GM19463 (cell line): ENCODE results near the gene LCORL.
"Not testable (repeated sequence)": the region's sequence is repeated elsewhere in the genome, so short reads cannot be mapped to it uniquely, and the experiment has no call there.

ENCODE experiments used
- ATAC-seq: cut with Tn5 transposase; IDR thresholded peaks from one replicate; pipeline ENCODE4 v1.9.1; 2021; ENCODE audit warnings: mild to moderate bottlenecking, moderate library complexity; ENCODE audit not compliant: unreplicated experiment

The LCORL gene

DNA sequence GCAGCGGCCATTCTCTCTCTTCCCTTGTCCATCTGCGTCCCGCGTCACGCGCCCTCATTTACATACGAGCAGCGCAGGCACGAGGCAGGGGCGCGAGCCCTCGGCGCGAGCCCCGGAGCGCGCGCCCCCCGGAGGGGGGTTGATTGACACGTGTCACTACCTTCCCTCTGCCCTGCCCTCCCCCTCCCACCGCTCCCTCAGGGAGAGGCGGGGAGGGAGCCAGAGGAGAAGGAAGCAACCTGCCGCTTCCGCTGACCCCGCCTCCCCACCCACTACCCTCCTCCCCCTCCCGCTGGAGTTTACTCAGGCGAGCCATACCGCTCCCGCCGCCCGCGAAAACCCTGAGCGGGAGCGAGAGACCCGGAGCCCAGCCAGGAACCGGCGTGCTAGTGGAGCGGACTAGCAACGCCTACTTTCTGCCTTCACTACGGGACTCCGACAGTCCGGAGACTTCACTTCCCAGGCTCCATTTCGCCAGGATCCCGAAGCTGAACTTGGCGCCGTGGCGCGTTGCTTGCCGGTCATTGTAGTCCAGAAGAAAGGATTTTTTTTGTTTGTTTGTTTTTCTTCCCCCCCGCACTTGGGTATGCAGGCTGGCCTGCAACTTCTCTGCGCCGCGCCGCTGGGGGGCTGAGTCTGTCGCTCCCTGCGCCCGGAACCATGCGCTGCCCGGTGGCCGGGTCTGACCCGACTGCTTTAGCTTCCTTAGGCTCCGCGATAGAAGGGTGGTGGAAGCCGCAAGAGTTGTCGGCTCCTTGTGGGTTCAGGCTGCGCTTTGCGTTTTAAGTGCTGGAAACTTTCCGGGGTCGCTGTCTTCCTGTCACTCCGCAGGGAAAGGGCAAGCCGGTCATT is at the start of gene LCORL:
LCORL (minus strand) TSS at position 36 of the 852 bp plus-strand sequence; CDS start at position 32, 4 bp downstream.
- ATAC-seq: peak; percentile 65

DNA sequence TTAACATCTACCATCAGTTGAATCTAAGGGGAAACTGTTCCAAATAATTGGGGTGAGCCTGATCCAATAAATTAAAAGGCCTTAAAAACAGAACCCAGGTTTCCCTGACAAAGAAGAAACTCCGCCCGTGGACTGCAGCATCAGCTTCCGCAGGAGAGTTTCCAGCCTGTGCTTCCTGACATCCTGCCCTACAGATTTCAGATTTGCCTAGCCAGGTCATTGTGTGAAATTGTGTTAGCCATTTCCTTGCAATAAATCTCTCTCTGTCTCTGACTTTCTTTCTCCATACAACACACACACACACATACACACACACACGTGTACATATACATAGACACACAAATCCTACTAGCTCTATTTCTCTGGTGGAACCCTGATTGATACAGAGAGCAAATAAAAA is 48.3 kb upstream of the LCORL start:
- no peak for ATAC-seq

DNA sequence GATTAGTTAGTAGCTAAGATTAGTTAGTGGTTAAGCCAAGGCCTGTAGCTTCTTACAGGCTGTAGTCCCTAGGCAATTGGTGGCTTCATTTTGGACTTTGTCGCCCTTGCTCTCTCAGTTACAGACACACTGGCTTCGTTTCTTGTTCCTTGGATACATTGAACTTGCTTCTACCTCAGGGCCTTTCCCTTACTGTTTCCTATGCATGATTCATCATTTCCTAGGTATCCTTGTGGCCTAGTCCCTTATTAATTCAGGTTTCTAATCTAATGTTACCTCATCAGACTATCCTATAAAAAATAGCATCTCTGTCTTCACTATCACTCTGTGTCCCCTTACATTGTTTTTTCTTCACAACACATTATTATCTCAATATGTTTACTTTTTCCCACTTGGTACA is 45.5 kb upstream of the LCORL start:
- ATAC-seq: no peak

DNA sequence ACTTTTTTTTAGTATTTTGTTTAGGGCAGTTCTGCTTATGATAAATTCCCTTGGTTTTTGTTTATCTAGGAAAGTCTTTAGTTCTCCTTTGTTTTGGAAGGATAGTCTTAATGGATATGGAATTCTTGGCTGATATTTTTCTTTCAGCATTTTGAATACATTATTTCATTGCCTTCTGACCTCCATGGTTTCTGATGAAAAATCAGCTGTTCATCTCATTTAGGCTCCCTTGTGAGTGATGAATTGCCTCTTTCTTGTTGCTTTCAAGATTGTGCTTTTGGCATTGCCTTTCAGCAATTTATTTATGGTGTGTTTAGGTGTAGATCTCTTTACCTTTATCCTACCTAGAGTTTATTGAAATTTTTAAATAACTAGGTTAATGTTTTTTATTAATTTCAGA is 41.5 kb upstream of the LCORL start:
- ATAC-seq: no peak

DNA sequence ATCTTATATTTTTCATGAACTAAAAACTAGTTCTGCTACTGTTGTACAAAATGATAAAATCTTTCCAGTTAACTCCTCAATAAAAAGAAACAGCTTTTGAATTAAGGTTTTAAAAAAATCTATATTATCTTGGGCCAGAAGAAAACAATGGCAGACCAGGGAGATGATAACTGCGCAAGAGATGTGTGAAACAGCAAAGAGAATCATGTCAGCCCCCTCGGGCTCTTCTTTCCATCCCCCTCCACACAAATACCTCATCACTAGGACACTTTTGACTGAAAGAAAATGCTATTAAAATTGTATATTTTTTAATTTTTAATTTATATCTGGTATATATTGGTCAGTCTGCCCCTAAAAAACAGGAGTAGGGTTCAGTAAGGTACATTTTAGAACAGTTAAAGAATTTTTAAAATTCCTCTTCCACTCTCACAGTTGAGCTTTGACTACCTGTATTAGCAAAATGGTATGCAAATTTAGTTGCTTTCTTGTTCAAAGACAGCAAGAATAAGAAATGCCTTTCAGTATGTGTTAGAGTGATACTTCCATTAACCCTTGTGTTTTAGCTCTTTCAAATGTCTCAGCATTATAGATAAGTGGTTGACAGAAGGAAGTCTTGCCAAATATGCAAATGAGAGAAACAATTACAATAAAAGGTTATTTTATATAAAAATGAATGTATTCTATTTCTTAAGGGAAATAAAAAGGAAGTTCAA is 36.4 kb upstream of the LCORL start:
- peak; percentile 57 for ATAC-seq

DNA sequence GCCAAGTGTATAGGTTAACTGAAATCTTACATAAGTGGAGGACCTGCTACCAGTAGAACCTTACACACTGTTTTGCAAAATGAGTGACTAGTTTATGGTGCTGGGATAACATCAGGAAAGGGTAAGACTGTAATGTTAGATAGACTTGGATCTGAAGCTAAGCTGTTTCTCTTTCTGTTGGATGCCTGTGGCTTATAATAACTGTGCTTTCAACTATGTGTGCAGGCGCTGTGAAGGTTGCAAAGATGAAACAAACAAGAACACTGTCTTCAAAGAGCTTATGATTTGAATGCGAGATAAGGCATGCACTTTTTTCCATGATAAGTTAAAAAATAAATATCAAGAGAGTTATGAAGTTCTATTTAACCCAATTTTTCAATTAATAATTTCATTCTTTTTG is 34.5 kb upstream of the LCORL start:
- no peak for ATAC-seq

DNA sequence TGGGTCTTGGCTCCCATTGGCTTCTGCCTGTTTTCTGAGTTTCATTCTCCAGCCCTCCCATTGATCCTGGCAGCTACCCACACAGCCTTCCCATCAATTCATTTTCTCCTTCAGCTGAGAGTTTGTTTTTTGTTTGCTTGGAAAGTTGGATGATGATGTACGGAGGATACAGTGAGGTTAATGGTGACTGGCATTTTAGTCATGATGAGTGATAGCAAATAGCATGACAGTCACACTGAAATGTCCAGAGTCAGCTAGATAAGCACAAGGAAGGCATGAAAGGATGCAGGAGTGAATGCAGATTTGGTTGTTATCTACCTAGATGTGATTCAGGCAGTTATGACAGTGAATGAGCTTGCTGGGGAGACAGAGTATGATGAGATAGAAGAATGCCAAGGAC is 30.6 kb upstream of the LCORL start:
- no peak for ATAC-seq

DNA sequence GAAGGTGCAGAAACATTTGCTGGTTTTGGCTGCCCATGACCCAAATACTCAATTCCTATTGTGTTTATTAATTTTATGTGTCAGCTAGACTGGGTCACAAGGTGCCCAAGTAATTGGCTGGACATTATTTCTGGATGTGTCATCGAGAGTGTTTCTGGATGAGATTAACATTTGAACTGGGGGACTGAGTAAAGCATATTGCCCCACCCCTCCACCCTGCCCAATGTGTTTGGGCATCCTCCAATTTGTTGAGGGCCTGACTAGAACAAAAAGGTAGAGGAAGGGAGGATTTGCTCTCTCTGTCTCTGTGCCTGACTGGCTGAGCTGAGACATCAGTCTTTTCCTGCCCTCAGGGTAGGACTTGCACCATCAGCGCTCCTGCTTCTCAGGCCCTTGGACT is 29.7 kb upstream of the LCORL start:
- no peak for ATAC-seq

DNA sequence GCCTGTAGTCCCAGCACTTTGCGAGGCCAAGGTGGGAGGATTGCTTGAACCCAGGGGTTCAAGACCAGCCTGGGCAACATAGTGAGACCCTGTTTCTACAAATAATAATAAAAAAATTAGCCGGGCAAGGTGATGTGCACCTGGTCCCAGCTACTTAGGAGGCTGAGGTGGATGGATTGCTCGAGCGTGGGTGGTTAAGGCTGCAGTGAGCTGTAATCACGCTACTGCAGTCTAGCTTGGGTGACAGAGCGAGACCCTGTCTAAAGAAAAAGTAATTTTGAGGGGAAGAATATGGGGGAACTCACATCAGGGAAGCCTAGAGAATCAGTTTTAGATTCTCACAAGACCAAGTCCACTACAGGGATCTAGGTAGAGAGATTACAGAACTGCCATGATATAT is 28.9 kb upstream of the LCORL start:
- no peak for ATAC-seq

DNA sequence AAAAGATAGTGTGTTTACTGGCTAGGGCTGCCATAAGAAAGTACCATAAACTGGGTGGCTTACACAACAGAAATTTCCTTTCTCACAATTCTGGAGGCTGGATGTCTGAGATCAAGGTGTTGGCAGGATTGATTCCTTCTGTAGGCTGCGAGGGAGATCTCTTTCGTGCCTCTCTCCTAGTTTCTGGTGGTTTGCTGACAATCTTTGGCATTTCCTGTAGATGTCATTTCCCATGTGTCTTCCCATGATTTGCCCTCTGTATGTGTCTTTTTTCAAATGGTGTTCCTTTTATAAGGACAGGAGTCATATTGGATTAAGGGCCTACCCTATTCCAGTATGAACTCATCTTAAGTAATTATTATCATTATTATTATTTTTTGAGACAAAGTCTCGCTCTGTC is 27.9 kb upstream of the LCORL start:
- ATAC-seq: no peak

DNA sequence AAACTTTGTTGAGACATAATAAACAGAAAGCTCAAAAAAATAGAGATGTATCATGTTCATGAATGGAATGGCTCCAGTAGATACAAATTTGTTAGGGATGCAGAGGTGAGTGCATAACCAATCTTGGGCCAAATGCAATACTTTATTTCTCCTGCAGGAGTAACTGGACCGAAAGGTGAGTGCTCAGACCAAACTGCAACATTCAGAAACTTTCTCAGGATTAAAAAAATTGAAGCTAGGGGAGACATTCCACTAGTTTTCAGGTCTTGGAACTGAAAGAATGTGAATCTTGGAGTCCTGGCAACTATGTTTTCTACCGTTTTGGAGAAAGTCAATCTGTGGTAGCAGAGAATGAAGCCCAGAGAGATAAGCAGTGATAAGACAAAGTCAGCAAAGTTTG is 21.2 kb upstream of the LCORL start:
- ATAC-seq: no peak

DNA sequence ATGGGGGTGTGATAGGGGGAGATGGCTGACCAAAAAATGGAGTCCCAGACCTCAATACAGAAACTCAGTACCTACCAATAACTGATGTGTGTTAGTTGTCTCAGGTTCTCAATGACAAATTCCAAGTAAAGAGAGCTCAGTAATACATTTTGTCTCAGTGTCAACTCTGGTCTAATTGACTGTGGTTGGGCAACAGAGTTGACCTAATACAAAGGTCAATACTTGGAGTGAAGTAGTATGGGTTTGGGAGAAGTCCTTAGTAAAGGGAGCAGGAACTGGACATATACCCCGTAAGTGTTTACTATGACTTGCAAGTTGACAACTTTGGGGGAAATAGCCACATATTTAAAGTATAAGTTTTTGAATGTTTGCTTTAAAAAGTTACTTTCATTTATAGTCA is 20.5 kb upstream of the LCORL start:
- ATAC-seq: no peak

DNA sequence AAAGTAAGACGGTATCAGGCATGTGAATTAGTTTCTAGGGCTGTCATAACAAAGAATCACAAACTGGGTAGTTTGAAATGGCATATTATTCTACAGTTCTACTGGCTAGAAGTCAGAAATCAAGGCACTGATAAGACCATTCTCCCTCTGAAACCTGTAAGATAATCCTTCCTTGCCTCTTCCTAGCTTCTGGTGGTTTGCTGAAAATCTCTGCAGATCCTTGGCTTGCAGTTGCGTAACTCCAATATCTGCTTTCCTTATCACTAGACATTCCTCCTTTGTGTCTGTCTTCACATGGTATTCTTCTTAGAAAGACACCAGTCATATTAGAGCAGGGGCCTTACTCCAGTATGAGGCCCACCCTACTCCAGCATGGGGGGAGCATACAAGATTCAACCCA is 19.6 kb upstream of the LCORL start:
- no peak for ATAC-seq

DNA sequence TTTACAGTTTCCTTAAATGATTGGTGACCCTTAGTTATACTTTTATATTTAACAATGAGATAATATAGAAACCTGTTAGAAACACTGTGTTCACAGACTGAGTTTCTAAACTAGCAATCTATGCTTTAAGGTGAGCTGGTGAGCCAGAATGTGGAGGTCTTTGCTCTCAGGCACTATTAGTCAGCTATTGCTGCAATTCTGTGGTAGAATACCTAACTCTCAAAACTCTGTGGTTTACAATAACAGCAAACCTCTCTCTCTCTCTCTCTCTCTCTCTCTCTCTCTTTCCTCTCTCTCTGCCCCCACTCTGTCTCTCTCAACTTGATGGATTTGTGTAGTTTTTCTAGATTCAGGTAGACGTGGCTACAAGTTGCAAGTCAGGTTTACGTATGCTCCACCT is 17.6 kb upstream of the LCORL start:
- ATAC-seq: peak; percentile 59

DNA sequence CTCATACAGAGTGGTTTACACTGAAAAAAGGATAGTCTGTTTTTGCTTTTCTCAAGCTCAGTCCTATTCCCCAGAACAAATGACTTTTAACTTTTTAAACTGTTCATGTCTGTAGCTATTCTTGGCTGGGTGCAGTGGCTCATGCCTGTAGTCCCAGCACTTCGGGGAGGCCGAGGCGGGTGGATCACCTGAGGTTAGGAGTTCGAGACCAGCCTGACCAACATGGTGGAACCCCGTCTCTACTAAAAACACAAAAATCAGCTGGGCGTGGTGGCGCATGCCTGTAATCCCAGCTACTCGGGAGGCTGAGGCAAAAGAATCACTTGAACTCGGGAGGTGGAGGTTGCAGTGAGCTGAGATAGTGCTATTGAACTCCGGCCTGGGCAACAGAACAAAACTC is 14.8 kb upstream of the LCORL start:
- ATAC-seq: not testable (repeated sequence)

DNA sequence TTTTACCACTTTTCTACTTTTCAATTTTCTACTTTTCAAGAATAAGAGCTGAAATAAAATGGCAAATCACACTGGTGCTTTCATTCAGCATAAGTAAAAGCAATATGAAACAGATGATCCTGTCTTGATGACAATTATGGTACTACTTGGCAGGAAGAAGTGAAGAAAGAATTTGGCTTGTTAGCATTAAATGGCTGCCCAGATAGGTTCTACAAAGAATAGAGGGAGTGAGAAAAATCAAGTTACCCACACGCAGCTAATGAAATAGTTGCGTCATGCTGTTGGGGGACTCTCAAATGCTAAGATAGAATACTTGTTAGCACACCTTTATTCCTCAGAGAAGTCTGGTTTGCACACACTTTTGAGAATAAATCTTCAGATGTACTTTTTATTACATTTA is 12.5 kb upstream of the LCORL start:
- ATAC-seq: no peak

DNA sequence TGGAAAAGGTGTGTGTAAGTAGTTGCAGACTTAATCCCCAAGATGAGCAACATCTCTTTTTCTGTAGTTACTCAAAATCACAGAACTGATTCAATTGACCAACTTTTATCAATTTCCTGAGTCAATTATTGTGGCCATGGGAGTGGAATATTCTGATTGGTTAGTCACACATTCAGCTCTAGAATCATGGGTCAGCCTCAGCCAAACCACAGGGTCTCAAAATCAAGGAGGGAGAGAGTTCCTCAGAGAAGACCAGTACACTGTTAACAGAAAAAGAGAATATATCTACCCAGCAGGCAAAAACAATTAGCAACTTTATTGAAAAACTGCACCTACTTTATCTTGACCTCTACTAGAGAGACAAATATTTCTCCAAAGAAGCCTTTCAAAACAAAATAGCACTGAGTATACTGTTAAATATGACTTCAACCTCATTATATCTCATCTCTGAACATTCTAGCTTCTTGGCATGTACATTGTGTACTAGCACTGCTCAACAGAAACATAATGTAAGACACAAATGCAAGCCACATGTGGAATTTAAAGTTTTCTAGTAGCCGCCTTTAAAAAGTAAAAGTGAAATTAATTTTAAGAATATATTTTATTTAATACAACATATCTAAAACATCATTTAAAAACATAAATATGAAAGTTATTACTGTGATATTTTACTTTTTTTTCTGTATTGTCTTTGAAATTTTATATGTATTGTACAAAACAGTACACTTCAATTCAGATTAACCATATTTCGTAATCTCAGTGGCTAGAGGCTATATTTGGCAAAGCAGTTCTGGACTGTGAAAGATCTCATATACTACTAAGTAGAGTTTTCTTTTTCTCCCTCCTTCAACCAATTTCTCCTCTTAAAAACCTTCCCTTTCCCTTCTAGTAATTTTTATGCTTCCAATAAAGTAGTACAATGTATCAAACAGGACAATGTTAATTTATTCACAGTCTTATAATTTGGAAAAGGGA is 11.8 kb upstream of the LCORL start:
- no peak for ATAC-seq

DNA sequence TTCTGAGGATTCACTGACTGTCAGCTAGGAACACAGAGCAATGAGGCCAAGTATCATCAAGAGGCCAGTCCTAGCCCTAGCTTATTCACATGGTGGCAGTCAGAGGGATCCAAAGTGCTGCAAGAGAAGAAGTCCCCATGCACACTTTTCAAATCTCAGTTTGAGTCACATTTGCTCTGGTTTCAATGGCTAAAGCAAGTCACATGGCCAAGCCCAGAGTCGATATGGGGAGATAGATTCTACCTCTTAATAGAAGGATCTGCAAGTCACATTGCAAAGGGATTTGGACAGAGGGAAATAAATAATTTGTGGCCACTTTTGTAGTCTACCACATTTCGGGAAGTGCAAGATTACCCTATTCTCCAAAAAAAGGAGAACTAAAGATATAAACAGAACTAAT is 3.7 kb upstream of the LCORL start:
- no peak for ATAC-seq

DNA sequence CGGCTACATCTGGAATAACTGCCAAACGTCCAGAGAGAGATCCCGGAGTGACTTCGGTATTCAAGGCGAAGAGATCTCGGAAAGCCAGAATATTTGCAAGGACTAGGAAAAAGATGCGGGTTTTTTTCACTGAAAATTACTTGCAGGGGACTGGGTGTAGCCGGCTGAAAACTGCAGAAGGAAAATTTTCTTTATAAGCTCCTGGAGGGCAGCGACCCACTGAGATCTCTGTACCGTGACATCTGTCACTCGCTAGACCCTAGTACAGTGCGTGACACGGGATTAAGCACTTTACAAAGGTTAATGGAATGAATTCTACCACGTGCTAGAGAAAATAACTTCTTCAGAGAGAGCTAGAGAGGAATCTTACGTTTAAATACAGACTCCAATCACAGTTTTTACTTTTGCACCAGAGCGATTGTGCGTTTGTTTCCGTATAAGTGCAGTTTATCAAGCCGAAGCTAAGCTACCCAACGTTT is 1.1 kb upstream of the LCORL start:
- ATAC-seq: no peak

DNA sequence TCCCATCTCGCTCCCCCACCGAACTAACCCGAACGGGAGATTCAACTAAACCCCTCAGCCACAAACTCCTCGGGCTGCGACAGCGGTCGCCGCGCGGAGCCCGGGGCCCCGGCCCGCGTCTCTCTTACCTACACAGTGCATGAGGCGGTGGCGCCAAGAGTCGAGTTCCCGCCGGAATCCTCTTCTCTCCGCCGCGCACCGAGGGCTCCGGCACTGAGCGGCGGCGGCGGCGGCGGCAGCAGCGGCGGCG is 160 bp downstream of the LCORL start:
- peak; percentile 2 for ATAC-seq

DNA sequence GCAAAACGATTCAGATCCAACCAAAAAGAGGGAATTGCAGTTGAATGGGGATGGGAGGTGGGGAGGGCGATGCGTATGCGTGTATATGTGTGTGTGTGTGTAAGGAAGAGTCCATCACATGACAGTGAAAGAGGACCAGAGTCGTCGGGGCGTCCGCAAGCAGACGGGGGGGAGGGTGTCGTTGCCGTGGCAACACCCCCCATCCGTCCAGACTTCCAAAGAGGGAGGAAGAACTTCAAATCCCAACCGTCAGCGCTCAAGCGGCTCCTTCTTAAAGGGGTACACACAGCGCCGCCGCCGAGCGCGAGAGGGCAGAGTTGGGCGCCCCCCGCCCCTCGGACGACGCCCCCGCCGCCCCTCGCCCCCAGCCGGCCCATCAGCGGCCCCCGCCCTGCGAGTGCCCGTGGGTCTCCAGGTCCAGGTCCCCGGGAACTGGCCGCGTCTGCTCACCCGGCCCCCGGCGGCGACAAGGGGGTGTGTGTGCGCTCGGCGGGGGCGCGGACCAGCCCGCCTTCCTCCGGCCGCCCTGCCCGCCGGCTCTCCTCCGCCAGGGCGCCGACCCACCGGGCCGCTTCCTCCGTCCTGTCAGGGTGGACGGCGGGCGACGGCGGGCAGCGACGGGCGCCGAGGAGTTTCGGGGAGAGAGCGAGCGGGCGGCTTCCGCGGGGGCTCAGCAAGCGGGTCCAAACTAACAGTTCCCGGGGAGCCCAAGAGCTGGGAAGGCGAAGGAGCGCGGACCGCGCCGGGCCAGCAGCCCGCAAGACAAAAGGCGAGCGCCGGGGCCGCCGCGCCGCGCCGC is 685 bp downstream of the LCORL start:
- ATAC-seq: peak; percentile 9
